GM18502 (cell line): Measurements from ENCODE around the gene CADM4.
"Not testable (repeated sequence)": the region's sequence is repeated elsewhere in the genome, so short reads cannot be mapped to it uniquely, and the experiment has no call there.

ENCODE experiments used
- ATAC-seq: cut with Tn5 transposase; IDR thresholded peaks from one replicate; pipeline ENCODE4 v1.9.1; 2021; ENCODE audit warnings: mild to moderate bottlenecking; ENCODE audit not compliant: unreplicated experiment, poor library complexity

The CADM4 gene

GRCh38 chr19:43591904-43592772, 47.5 kb downstream of the CADM4 start:
- ATAC-seq = no peak

GRCh38 chr19:43589678-43590077, 50.0 kb downstream of the CADM4 start:
- no peak for ATAC-seq

GRCh38 chr19:43589277-43589676, 50.4 kb downstream of the CADM4 start:
- ATAC-seq = no peak

GRCh38 chr19:43587029-43587428, 52.6 kb downstream of the CADM4 start:
- ATAC-seq = not testable (repeated sequence)

GRCh38 chr19:43586346-43586745, 53.3 kb downstream of the CADM4 start:
- ATAC-seq = no peak

GRCh38 chr19:43584484-43584883, 55.2 kb downstream of the CADM4 start:
- ATAC-seq = no peak

GRCh38 chr19:43582495-43582894, 57.2 kb downstream of the CADM4 start:
- ATAC-seq = no peak

GRCh38 chr19:43581467-43581866, 58.2 kb downstream of the CADM4 start:
- ATAC-seq = no peak

- no peak for ATAC-seq
Measured at GRCh38 chr19:43578787-43579186, 60.9 kb downstream of the CADM4 start.

GRCh38 chr19:43575955-43576878, 63.4 kb downstream of the CADM4 start:
- ATAC-seq = no peak

GRCh38 chr19:43575156-43575950, 64.3 kb downstream of the CADM4 start, which contains the start of the genes PINLYP and XRCC1:
Gene PINLYP, plus strand, starts transcription at chr19:43575801. Its CDS starts 1,391 bp downstream, at chr19:43577192.
Gene XRCC1, minus strand, starts transcription at chr19:43575527. Its CDS starts 69 bp downstream, at chr19:43575458.
- peak; percentile 95 for ATAC-seq

- no peak for ATAC-seq
Measured at GRCh38 chr19:43574424-43575155, 65.1 kb downstream of the CADM4 start.
